Activated naive CD4-positive, alpha-beta T cell treated with anti-CD3 and anti-CD28 coated beads, Interleukin-2, amount 50 U/mL, for 72 hours (primary cell): ENCODE results near the gene FLVCR2. TPM values are rescaled to one million over a fixed set of nuclear protein-coding genes. Genes with fewer than 3 reads are reported as not detected.

Source experiments
- ATAC-seq, 2 donors: fragments of 150-1000 bp; cut with Tn5 transposase; 2 replicates each; pipeline ENCODE4 v1.10.0; 2021; ENCODE audit warnings: mild to moderate bottlenecking in 2 of 2, moderate library complexity in 2 of 2
- DNase-seq, 2 donors: peaks; one replicate each; pipeline ENCODE4 v3.0.0; 2021 to 2022; ENCODE audit warnings: low spot score in 2 of 2
- H3K27ac Mint-ChIP-seq, 2 donors: one replicate each; pipeline ENCODE4 v1.8.0; 2022; ENCODE audit warnings: mild to moderate bottlenecking in 2 of 2, mixed read lengths in 2 of 2
- H3K36me3 Mint-ChIP-seq, 2 donors: one replicate each; pipeline ENCODE4 v1.8.0; 2022; ENCODE audit warnings: mixed read lengths in 2 of 2
- H3K9me3 Mint-ChIP-seq, 2 donors: one replicate each; pipeline ENCODE4 v1.8.0; 2022; ENCODE audit warnings: mixed read lengths in 2 of 2
- total RNA-seq, 2 donors: library from RNA; stranded (reverse); gene quantifications; one replicate each; pipeline ENCODE4 v1.2.3, GENCODE V29; 2022

The FLVCR2 gene
- total RNA-seq, 2 donors from 2014 or later, result 11.6 to 18.3 TPM

DNA sequence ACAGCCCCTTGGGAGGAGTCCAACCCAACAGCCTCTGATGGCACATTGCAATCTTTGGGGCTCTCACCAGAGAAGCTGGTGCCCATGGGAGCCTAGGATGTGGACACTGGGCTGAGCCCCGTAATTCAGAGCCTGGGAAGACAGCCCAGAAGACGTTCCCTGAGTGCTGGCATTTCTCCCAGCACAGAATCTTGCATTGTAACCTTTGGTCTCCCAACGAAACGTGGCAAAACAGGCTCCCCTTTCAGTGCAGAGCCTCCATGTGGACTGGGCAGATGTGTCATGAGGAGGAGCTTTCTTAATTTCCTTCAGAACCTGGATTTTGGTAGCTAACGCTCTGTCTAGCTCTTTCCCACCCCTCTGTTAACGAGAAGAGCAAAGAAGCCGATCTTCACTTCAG, 29.9 kb upstream of the FLVCR2 start:
- Mint-ChIP-seq H3K27ac (peak overlapping the region; percentile 79 to 90), H3K36me3 (peaks cover 17 to 53% of the 10 kb centered on the region in 2 donors), H3K9me3 (no peaks in the 10 kb centered on the region)
- ATAC-seq (no peak), DNase-seq (no peak)

DNA sequence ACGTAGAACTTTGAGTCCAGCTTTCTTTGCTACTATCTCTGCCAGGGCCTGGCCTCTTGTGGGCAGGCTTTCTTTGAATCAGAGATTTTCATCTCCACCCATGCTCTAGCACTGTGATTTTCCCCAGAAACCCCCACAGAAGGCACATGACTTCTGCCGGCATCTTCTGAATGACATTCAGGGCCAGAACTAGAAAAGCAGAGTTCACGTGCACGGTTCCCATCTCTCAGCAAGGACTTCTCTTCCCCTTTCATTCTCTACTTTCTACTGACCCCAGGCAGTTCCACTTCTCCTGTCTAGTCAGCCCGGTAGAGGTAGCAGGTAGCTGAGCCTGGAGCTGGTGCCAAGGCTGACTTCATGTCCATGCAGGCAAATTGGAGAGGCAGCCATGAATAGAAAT, 29.3 kb upstream of the FLVCR2 start:
- DNase-seq (no peak), ATAC-seq (peak; percentile 27 to 68)
- H3K36me3 Mint-ChIP-seq, result peaks cover 17 to 53% of the 10 kb centered on the region in 2 donors
- H3K9me3 Mint-ChIP-seq, result no peaks in the 10 kb centered on the region
- peak overlapping the region; percentile 79 to 90 for H3K27ac Mint-ChIP-seq

DNA sequence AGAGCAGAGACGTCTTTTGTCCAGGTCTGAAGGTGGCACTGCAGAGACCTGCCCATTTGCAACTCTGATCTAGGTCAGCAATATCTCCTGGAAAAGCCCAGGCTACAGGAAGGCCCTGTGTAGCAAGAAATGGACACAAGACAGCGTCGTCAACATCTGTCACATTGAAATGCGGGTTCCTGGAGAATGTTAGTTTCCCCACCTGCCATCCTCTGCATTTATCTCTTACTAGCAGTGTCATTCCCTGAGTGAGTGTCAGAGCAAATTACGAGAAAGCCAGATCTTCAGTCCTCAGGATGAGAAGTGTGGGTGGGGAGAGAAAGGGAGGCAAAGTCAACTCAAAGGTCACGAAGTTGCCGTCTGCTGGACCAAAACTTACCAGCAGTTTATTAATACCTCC, 27.4 kb upstream of the FLVCR2 start:
- ATAC-seq (no peak), DNase-seq (no peak)
- peaks cover 0 to 2% of the 10 kb centered on the region in 2 donors for H3K9me3 Mint-ChIP-seq
- H3K36me3 Mint-ChIP-seq, result peaks cover 15 to 50% of the 10 kb centered on the region in 2 donors
- peak overlapping the region in 1 of 2 donors; percentile 79 for H3K27ac Mint-ChIP-seq

DNA sequence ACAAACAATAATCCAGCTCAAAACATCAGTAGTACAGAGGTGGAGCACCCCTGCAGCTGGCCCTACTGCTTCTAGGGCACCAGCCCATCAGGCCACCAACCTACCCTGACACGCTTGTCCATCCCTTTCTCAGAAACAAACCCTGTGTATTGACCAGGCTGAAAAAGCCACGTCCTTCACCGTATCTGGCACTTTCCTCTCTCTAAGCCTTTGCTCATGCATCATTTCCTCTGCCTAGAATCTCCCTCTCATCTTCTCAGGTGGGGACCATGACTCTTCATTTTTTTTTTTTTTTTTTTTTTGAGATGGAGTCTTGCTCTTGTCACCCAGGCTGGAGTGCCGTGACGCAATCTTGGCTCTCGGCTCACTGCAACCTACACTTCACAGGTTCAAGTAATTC, 25.3 kb upstream of the FLVCR2 start:
- Mint-ChIP-seq H3K27ac (peak overlapping the region in 1 of 2 donors; percentile 43), H3K9me3 (peaks cover 0 to 9% of the 10 kb centered on the region in 2 donors), H3K36me3 (peaks cover 0 to 36% of the 10 kb centered on the region in 2 donors)
- no peak for DNase-seq
- ATAC-seq, result no peak

DNA sequence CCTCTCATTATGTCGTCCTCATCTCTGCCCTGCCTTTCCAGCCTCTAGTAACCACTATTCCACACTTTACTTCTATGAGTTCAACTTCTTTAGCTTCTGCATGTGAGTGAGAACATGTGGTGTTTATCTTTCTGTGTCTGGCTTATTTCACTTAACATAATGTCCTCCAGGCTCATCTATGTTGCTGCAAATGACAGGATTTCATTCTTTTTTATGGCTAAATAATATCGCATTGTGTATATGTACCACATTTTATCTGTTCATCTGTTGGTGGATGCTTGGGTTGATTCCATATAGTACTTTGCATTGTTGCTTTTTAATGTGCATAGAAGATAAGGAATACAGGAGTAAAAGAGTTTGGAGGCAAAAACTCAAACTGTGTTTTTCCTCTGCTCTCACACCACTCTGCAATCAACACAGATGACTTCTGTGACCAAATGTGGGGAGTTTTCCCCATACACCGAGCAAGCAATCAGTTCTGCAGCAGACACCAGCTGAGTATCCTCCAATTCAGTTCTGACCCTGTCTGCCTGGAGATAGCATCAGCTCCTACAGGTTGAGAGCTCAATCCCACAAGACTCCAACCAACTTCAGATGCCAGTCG, 24.6 kb upstream of the FLVCR2 start:
- peaks cover 0 to 29% of the 10 kb centered on the region in 2 donors for H3K36me3 Mint-ChIP-seq
- ATAC-seq (no peak), DNase-seq (no peak)
- peaks cover 0 to 9% of the 10 kb centered on the region in 2 donors for H3K9me3 Mint-ChIP-seq
- H3K27ac Mint-ChIP-seq, result peak overlapping the region in 1 of 2 donors; percentile 43

DNA sequence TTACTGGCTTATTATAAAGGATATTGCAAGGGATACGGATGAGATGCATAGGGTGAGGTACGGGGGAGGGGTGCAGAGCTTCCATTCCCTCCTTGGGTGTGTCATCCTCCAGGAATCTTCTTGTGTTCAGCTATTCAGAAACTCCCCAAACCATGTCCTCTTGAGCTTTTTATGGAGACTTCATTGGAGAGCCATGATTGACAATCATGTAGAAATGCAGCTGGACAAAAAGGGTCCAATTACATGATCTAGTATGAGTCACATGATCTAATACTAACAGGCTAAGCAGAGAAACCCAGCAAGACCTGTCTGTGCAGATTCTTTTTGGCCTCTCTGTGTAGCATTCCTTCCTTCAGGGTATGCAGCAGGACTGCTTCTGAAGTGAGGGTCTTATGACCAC, 23.9 kb upstream of the FLVCR2 start:
- H3K27ac Mint-ChIP-seq, result no peak overlapping the region
- DNase-seq (no peak), ATAC-seq (no peak)
- H3K36me3 Mint-ChIP-seq, result peaks cover 0 to 25% of the 10 kb centered on the region in 2 donors
- peaks cover 0 to 9% of the 10 kb centered on the region in 2 donors for H3K9me3 Mint-ChIP-seq

DNA sequence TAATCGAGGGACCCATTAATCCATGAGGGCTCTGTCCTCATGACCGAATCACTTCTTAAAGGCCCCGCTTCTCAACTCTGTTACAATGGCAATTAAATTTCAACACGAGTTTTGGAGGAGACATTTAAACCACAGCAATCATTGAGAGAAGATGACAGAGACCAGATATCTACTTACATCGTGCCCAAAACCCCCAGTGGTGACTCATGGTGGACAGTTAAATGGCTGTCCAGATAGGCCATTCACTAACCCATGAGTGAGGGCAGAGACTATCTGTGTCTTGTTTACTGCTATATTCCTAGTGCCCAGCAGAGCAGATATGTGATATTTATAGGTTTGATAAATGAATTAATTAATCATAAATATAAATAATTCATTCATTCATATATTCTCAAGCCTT, 20.0 kb upstream of the FLVCR2 start:
- H3K9me3 Mint-ChIP-seq, result peaks cover 0 to 12% of the 10 kb centered on the region in 2 donors
- H3K36me3 Mint-ChIP-seq, result peaks cover 0 to 14% of the 10 kb centered on the region in 2 donors
- DNase-seq (no peak), ATAC-seq (peak in 1 of 2 donors; percentile 6)
- peak overlapping the region in 1 of 2 donors; percentile 35 for H3K27ac Mint-ChIP-seq

DNA sequence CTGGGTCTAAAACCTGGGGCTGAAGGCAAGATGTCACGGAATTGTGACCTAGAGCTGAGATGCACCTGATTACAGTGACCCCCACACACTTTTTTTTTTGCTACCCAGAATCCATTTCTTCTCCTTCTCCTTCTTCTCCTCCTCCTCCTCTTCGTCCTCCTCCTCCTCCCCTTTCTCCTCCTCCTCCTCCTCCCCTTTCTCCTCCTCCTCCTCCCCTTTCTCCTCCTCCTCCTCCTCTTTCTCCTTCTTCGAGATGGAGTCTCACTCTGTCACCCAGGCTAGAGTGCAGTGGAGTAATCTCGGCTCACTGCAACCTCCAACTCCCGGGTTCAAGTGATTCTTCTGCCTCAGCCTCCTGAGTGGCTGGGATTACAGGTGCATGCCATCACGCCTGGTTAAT, 19.4 kb upstream of the FLVCR2 start:
- Mint-ChIP-seq H3K9me3 (peaks cover 0 to 12% of the 10 kb centered on the region in 2 donors), H3K27ac (peak overlapping the region; percentile 97 to 99), H3K36me3 (peaks cover 0 to 14% of the 10 kb centered on the region in 2 donors)
- DNase-seq (no peak), ATAC-seq (no peak)

DNA sequence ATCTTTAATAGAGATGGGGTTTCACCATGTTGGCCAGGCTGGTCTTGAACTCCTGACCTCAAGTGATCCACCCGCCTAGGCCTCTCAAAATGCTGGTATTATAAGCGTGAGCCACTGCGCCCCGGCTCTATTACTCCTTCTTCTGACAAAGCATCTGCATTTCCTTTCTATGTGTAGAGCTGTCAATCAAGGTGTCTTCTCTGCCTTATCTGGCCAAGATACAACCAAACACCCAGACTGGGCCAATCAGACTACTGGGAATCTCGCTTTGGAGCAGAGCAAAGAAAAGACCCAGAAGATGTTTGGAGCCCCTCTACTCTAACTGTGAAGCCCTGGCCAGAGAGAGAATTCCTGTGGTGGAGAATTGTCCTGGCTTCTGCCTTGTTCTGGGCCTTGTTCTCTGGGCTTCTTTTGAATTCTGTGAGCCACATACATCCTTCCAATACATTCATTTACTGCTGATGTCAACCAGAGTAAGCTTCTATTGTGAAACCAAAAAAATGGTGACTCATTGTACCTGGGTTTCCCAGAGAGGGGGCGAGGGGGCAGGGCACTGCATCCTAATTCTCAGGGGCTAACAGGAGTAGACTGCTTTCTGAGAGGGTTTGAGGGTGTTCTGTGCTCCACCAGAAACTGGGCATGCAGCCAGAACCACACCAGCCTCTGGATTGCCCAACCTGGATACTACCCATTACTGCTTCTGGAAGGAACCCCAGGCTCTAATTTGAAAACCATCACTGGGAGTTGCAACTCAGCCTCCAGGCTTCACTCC, 18.8 kb upstream of the FLVCR2 start:
- ATAC-seq, result peak; percentile 50 to 75
- Mint-ChIP-seq H3K27ac (peak overlapping the region; percentile 97 to 99), H3K36me3 (peaks cover 0 to 14% of the 10 kb centered on the region in 2 donors), H3K9me3 (peaks cover 0 to 12% of the 10 kb centered on the region in 2 donors)
- peak; percentile 69 to 72 for DNase-seq

DNA sequence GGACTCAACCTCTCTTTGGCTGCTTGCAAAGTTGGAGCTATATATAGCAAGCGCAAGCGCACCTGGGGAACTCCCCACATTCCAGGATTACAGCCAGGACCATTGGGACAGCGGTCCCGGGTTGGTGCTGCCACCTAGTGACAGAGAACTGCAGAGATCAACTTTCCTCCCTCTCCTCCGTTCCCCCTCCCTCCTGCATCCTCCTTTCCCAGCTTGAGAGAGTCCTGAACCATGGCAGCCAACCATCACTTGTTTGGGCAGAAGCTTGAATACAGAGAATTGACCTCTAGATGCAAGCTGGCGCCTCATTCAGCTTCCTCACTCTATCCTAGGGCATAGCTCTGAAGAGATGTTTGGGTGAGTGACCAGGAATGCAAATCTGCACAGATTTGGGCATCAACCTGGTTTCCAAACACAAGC, 17.4 kb upstream of the FLVCR2 start:
- H3K36me3 Mint-ChIP-seq, result peaks cover 0 to 7% of the 10 kb centered on the region in 2 donors
- peak overlapping the region; percentile 97 to 98 for H3K27ac Mint-ChIP-seq
- ATAC-seq (peak in 1 of 2 donors; percentile 7), DNase-seq (peak; percentile 51 to 73)
- H3K9me3 Mint-ChIP-seq, result peaks cover 0 to 10% of the 10 kb centered on the region in 2 donors

DNA sequence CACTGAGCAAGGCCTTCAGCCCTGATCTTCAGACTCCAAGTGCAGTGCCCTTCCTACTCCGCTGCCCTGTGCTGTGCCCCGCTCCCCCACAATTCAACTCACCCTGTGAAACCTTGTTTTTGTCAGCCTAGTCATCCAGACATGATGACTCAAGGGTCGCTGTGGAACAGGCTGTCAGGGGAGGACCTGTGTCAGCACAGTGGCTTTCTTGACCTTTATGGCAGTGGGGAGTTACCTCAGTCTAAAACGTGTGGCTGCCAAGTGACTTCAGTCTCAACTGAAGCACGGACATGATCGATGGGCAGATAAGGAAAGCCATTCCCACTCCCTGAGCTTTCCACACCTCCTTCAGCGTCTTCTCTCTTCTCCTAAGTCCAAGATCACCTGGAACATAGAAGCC, 16.3 kb upstream of the FLVCR2 start:
- Mint-ChIP-seq H3K36me3 (peaks cover 8 to 10% of the 10 kb centered on the region in 2 donors), H3K27ac (peak overlapping the region; percentile 97 to 98), H3K9me3 (peaks cover 0 to 3% of the 10 kb centered on the region in 2 donors)
- peak; percentile 74 to 87 for DNase-seq
- ATAC-seq, result peak; percentile 71 to 72

DNA sequence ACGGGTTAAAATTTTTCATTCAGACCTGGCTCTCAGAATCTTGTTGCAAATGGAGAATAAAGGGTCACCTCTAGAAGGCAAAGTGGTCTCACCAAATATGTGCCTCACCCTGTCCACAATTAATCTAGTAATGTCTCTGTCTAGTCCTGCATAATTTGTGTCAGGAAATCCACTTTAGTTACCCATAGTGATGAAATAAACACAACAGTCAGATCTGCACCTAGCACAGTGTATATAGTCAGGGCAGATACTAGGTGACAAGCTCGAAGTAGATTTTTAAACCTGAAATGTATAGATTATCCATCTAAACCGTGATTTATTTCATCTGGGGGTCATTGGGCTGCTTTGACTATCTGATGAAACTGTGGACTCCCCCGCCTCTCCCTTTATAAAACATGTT, 15.9 kb upstream of the FLVCR2 start:
- peaks cover 8 to 10% of the 10 kb centered on the region in 2 donors for H3K36me3 Mint-ChIP-seq
- DNase-seq (no peak), ATAC-seq (peak; percentile 27 to 47)
- peak overlapping the region; percentile 97 to 98 for H3K27ac Mint-ChIP-seq
- peaks cover 0 to 3% of the 10 kb centered on the region in 2 donors for H3K9me3 Mint-ChIP-seq

DNA sequence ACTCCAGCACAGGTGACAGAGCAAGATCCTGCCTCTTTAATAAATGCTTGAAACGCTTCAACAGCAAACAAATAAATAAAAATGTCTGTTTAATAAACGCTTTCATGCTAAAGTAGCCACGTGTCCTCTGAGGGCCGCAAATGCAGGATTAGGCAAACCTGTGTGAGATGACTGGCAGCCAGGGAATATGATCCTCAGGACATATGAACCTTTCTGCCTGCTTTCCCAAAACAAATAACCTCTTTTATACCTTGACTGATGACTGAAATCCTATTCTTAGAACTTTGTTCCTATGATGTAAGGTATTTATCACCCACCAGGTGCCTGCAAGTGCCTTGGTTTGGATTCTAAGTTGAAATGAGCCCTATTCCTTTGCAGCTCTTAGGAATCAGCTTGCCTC, 14.5 kb upstream of the FLVCR2 start:
- no peak for DNase-seq
- H3K27ac Mint-ChIP-seq, result no peak overlapping the region

DNA sequence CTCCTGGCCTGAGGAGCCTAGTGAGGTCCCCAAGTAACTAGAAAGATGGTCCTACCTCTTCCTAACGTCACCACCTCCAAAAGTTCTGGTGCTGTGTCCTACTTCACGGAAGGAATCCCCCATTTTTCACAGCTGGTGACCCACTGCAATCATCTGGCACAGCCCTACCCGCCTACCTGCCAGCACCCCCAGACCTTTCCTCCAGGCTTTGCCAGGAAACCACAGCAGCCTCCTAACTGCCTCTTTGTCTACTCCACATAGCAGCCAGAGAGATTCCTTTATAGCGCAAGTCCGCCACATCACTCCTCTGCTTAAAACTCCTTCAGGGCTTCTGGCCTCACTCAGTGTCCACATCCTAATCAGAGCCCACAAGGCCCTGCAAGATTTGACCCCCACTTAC, 13.4 kb upstream of the FLVCR2 start:
- peaks cover 8 to 18% of the 10 kb centered on the region in 2 donors for H3K36me3 Mint-ChIP-seq
- H3K27ac Mint-ChIP-seq, result peak overlapping the region; percentile 3 to 99
- no peak for DNase-seq
- ATAC-seq, result no peak
- H3K9me3 Mint-ChIP-seq, result peaks cover 0 to 3% of the 10 kb centered on the region in 2 donors

More for the DNA sequence above, 14.5 kb upstream of the FLVCR2 start:
- Mint-ChIP-seq H3K36me3 (peaks cover 8 to 10% of the 10 kb centered on the region in 2 donors), H3K9me3 (peaks cover 0 to 3% of the 10 kb centered on the region in 2 donors)
- ATAC-seq, result no peak

DNA sequence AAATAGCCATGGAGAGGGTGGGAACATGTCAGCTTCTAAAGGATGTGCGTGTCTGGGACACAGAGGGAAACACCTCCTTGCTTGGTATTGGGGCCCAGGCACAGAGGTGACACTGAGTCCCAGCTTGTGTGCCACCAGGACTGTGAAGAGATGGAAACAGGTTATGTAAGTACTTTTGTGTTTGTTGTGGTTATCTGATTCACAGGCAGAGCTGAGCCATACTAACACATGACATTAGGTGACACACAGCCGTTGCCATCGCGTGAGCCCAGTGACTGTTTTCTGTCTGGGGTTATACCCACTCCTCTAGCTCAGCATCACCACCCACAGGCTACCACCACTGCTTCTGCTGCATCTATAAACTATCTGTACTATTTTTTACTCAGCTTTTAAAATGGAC, 12.1 kb upstream of the FLVCR2 start:
- peak overlapping the region; percentile 99 for H3K27ac Mint-ChIP-seq
- peaks cover 0 to 3% of the 10 kb centered on the region in 2 donors for H3K9me3 Mint-ChIP-seq
- DNase-seq (peak; percentile 74 to 90), ATAC-seq (peak; percentile 82 to 86)
- peaks cover 8 to 27% of the 10 kb centered on the region in 2 donors for H3K36me3 Mint-ChIP-seq

DNA sequence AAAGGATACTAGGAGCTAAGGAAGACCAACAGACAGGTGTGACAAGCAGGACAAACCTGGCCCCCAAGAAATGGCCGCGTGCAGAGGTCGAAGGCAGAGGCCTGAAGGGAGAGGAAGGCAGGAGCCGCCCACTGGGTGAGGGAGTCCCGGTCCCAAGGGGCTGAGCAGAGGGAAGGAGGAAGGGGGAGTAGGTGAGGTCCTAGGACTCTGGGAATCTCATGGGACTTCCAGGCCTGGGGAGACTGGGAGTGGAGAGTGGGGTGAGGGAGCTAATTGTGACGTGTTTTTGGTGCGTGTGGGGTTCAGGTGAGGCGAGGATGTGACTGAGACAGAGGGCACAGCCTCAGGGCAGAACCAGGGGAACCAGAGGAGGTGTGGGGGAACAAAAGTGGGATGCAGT, 11.7 kb upstream of the FLVCR2 start:
- DNase-seq (no peak), ATAC-seq (no peak)
- Mint-ChIP-seq H3K27ac (peak overlapping the region; percentile 99), H3K36me3 (peaks cover 8 to 31% of the 10 kb centered on the region in 2 donors), H3K9me3 (peaks cover 0 to 1% of the 10 kb centered on the region in 2 donors)

DNA sequence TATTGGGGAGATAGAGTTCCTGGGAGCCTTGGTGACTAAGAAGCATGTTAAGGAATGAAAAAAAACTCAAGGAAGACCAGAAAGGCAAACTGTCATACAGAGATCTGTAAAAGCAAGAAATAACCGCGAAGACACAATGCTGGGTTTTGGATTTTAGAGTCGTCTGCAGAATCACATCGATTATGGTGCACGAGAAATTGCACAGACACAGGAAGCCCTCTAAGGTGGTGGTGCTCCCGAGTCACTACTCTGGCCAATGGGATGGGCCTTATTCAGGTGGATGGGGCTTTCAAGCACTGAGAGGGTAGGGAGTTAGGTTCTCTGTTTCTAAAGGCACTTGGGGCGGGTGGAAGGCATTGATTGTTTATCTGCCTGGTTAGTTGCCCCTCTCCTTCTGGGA, 10.3 kb upstream of the FLVCR2 start:
- DNase-seq (no peak), ATAC-seq (no peak)
- no peaks in the 10 kb centered on the region for H3K9me3 Mint-ChIP-seq
- H3K27ac Mint-ChIP-seq, result peak overlapping the region; percentile 99
- peaks cover 8 to 34% of the 10 kb centered on the region in 2 donors for H3K36me3 Mint-ChIP-seq
